Activated B cell treated with CpG ODN at 0.5 μM for 24 hours (primary cell): ENCODE data around the gene HTR7. TPM values are rescaled to one million over a fixed set of nuclear protein-coding genes. Genes with fewer than 3 reads are reported as not detected.
"Not testable (repeated sequence)": the region's sequence is repeated elsewhere in the genome, so short reads cannot be mapped to it uniquely, and the experiment has no call there.

Experiments
- ATAC-seq: fragments of 200-7000 bp; cut with Tn5 transposase; one replicate; pipeline ENCODE4 v1.10.0; 2021; ENCODE audit warnings: low read depth, mild to moderate bottlenecking, moderate library complexity
- CTCF ChIA-PET: fragments of 350-600 bp; sonication (Branson Sonifier 250); formaldehyde crosslinking; loops from one replicate; lab custom pipeline; 2021; ENCODE audit warnings: antibody characterized with exemption; lab: Charles Lee
- POLR2A ChIA-PET: fragments of 350-600 bp; sonication (Branson Sonifier 250); formaldehyde crosslinking; loops from one replicate; lab custom pipeline; 2021; ENCODE audit warnings: antibody characterized with exemption; lab: Charles Lee
- DNase-seq: peaks from one replicate; pipeline ENCODE4 v3.0.0; 2022
- H3K27ac Mint-ChIP-seq: one replicate; pipeline ENCODE4 v1.8.0; 2020; ENCODE audit warnings: mixed read lengths
- H3K27me3 Mint-ChIP-seq: one replicate; pipeline ENCODE4 v1.8.0; 2021; ENCODE audit warnings: mixed read lengths
- H3K36me3 Mint-ChIP-seq: one replicate; pipeline ENCODE4 v1.8.0; 2021; ENCODE audit warnings: low read depth, mixed read lengths
- H3K4me1 Mint-ChIP-seq: one replicate; pipeline ENCODE4 v1.8.0; 2021; ENCODE audit warnings: mixed read lengths
- H3K4me3 Mint-ChIP-seq: one replicate; pipeline ENCODE4 v1.8.0; 2020; ENCODE audit warnings: mild to moderate bottlenecking, mixed read lengths
- H3K9me3 Mint-ChIP-seq: one replicate; pipeline ENCODE4 v1.8.0; 2020; ENCODE audit warnings: mixed read lengths
- intact Hi-C: fragments of 100-400 bp; cut with micrococcal nuclease; formaldehyde crosslinking; loops from one replicate; pipeline ENCODE4 v1.15.1; 2024
- total RNA-seq: library from RNA; stranded (reverse); gene quantifications from 2 replicates; pipeline ENCODE4 v1.2.3, GENCODE V29; 2022
- TF ChIP-seq, protein P1 (sequence below): fragments of 200-600 bp; IDR thresholded peaks from one replicate; pipeline ENCODE4 v1.8.0; 2022; ENCODE audit warnings: antibody characterized with exemption, mild to moderate bottlenecking

HTR7 gene
- total RNA-seq, 1 donor from 2014 or later: not detected

DNA sequence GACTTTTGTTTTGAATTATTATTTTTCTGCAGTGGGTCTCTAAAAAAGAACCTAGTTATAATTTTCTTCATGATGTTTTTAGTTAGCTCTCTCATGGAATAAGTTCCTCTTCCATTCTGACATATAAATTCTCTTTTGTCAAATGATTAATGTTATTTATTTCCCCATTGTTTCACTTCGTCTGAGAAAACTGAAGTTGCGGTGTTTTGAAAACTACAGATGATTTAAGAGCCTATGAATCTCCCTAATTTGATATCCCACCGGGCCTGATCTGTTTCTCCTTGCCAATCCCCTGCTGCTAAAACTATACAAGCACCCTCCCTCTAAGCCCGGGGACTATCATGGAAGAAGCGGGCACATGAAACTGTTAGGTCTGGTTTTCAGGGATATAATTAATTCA lies 41.4 kb downstream of the HTR7 start:
- no peak for DNase-seq
- ATAC-seq: no peak
- ChIA-PET POLR2A (no interaction called here), CTCF (no interaction called here)
- intact Hi-C loops: no loop called here
- Mint-ChIP-seq H3K4me3 (no peak overlapping the region), H3K4me1 (no peaks in the 10 kb centered on the region), H3K27ac (no peak overlapping the region), H3K27me3 (peaks cover 9% of the 10 kb centered on the region), H3K36me3 (no peaks in the 10 kb centered on the region), H3K9me3 (peaks cover under 1% of the 10 kb centered on the region)
- TF ChIP-seq, protein P1, sequence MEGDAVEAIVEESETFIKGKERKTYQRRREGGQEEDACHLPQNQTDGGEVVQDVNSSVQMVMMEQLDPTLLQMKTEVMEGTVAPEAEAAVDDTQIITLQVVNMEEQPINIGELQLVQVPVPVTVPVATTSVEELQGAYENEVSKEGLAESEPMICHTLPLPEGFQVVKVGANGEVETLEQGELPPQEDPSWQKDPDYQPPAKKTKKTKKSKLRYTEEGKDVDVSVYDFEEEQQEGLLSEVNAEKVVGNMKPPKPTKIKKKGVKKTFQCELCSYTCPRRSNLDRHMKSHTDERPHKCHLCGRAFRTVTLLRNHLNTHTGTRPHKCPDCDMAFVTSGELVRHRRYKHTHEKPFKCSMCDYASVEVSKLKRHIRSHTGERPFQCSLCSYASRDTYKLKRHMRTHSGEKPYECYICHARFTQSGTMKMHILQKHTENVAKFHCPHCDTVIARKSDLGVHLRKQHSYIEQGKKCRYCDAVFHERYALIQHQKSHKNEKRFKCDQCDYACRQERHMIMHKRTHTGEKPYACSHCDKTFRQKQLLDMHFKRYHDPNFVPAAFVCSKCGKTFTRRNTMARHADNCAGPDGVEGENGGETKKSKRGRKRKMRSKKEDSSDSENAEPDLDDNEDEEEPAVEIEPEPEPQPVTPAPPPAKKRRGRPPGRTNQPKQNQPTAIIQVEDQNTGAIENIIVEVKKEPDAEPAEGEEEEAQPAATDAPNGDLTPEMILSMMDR: no peak

- ChIA-PET CTCF (no interaction called here), POLR2A (no interaction called here)
- H3K4me3 Mint-ChIP-seq: no peak overlapping the region
- DNase-seq (no peak), ATAC-seq (no peak)
- no peak overlapping the region for H3K27ac Mint-ChIP-seq
- H3K4me1 Mint-ChIP-seq: no peaks in the 10 kb centered on the region
- intact Hi-C loops: no loop called here
- H3K36me3 Mint-ChIP-seq: no peaks in the 10 kb centered on the region
- no peaks in the 10 kb centered on the region for H3K9me3 Mint-ChIP-seq
- TF ChIP-seq, protein P1: no peak
- H3K27me3 Mint-ChIP-seq: peaks cover 7% of the 10 kb centered on the region
Observed at GRCh38 chr10:90813594-90814365, 44.1 kb downstream of the HTR7 start.

DNA sequence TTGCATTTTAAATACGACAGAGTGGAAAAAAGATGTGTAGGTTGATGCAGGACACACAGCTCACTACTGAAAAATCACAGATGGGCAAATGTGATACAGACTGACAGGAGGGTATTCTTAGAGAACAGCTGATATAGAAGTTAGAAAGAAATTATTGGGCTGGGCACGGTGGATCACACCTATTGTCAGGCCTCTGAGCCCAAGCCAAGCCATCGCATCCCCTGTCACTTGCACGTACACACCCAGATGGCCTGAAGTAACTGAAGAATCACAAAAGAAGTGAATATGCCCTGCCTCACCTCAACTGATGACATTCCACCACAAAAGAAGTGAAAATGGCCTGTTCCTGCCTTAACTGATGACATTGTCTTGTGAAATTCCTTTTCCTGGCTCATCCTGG lies 50.7 kb downstream of the HTR7 start:
- H3K4me3 Mint-ChIP-seq, DNase-seq, H3K36me3 Mint-ChIP-seq, H3K27ac Mint-ChIP-seq, H3K9me3 Mint-ChIP-seq, CTCF ChIA-PET, ATAC-seq, H3K4me1 Mint-ChIP-seq, intact Hi-C loops, POLR2A ChIA-PET: not testable (repeated sequence)
- peaks cover 11% of the 10 kb centered on the region for H3K27me3 Mint-ChIP-seq

DNA sequence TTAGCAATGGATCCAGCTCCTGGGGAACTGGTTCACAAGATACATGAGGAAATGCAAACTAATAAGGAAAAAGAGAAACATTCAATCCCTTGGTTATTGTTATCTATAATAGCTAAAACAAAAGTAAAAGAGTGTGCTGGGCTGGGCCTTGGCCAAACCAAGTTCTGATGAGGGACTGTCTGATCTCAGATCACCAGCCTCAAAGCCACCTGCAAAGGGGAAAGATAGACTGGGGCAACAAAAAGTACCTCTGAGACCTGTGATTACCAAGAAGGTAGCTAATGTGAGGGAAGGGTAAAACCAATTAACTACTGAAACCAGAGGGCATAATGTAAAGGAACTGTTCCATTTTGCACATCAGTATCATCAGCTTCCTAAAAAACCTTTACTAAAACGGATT lies 51.2 kb downstream of the HTR7 start:
- no peak overlapping the region for H3K27ac Mint-ChIP-seq
- ChIA-PET CTCF (no interaction called here), POLR2A (no interaction called here)
- H3K27me3 Mint-ChIP-seq: peaks cover 11% of the 10 kb centered on the region
- intact Hi-C loops: no loop called here
- ATAC-seq (no peak), DNase-seq (no peak)
- no peaks in the 10 kb centered on the region for H3K9me3 Mint-ChIP-seq
- H3K36me3 Mint-ChIP-seq: no peaks in the 10 kb centered on the region
- no peak overlapping the region for H3K4me3 Mint-ChIP-seq
- TF ChIP-seq, protein P1: no peak
- H3K4me1 Mint-ChIP-seq: no peaks in the 10 kb centered on the region

DNA sequence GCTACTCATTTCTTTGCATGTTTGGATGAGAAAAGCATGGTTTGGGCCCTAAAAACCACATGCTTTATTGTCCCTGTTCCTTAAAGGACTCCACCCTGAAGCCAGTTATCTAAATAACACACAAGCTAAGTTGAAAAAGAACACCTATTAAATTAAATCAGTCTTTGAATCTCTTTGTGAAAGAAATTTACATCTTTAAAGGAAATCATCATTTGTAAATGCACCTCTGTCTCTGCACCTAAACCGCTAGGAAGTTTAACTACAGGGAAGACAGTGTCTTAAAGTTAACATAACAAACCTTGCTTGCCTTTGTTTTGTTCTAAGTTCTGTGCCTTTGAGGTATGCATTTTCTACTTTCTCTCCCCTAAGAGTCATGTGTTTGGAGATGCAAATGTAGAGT lies 52.6 kb downstream of the HTR7 start:
- Mint-ChIP-seq H3K27ac (no peak overlapping the region), H3K27me3 (peaks cover 11% of the 10 kb centered on the region), H3K9me3 (no peaks in the 10 kb centered on the region), H3K4me1 (no peaks in the 10 kb centered on the region), H3K4me3 (no peak overlapping the region), H3K36me3 (no peaks in the 10 kb centered on the region)
- TF ChIP-seq, protein P1: no peak
- DNase-seq (no peak), ATAC-seq (no peak)
- ChIA-PET POLR2A (no interaction called here), CTCF (no interaction called here)
- intact Hi-C loops: no loop called here
